GM18909 (cell line): ENCODE data around the gene NGFR.

Experiments
- ATAC-seq: cut with Tn5 transposase; IDR thresholded peaks from one replicate; pipeline ENCODE4 v1.9.1; 2021; ENCODE audit warnings: mild to moderate bottlenecking; ENCODE audit not compliant: unreplicated experiment, poor library complexity

Gene NGFR

DNA sequence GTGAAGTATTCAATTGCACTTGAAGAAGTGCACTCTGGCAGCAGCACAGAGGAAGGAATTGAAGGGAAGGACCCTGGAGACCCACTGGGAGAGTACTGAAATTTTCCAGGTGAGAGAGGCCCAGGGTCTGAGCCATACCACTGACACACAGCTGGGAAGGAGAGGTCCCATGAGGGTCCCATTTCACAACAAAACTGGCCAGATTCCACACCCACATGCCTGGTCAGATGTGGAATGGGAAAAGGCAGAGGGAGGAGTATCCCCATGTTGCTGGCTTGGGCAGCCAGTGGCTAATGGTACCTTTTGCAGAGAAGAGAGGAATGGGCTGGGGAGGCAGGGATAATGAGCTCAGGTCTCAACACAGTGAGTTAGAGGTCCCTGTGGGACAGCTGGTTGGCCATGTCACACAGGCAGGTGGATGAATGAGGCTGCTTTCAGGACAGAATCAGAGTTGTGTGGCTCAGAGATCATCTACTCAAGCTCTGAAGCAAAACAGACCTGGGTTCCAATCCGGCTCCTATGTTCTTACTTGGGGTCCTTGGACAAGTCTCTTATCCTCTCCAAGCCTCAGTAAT is 26.2 kb upstream of the NGFR start:
- ATAC-seq = no peak

DNA sequence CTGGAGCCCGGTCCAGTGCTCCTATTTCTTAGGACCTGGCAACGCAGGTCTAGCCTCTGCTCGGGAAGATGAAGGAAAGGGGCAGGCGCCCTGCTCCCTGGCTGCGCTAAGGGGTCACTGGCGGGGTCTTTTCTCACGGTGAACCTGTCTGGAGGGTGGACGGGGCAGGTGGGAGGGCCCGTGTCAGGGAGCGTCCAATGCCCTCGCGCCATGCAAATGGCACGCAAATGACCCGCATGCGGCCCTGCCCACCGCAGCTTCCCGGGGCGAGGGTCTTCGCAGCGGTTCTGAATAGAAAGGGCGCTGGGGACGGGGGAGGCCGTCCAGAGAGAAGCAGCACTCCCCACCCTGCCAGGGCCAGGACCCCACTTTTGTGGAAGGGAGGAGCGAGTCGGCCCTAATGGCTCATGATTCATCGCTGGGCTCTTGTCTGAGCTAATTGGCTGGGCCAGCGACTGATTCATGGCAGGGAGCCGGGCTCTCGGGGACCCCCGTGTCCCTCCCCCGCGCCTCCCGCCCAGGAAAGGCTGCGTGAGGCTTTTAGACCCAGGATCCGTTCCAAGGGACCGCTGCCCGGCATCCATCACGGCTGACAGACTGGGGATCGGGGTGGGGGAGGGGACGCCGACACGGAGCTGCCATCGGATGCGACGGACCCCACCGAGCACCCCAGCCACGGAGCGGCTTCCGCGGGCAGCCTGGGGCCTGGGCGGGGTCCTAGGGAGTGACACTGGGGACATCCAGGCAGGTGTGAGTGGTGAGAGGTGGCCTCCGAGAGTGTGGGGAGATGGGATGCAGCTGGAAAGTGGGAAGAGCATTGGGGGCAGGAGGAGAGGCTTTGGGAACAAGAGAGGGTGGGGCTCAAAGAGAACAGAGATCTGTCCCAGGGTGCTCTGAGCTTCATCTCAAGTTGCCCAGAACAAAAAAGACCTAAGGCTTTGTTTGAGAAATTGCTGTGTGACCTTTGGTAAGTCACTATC is 25.0 kb upstream of the NGFR start:
- no peak for ATAC-seq

DNA sequence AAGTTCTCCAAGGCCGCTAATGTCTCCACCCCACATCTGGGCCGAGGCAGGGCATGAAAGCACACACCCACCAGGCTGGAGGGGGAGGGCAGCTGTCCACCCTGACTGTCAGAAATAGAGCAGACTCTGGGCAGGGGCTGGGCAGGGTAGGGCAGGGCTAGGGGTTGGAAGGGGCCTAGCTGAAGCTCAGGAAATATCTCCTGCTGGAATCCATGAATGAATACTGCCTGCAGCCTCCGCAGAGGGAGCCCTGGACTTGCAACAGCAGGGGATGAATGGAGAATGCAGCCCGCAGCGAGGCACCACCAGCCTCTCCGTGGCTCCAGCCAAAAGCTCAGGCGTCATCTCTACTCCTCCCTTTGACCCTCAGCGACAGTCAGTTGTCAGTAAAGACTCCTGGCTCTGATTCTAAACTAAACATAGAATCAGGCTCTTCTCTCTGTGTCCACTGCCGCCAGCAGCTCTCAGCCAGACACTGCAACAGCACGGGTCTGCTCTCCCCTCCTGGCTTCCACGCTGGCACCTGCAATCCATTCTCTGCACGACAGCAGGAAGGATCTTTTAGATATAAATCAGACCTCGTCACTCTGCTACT is 23.9 kb upstream of the NGFR start:
- no peak for ATAC-seq

DNA sequence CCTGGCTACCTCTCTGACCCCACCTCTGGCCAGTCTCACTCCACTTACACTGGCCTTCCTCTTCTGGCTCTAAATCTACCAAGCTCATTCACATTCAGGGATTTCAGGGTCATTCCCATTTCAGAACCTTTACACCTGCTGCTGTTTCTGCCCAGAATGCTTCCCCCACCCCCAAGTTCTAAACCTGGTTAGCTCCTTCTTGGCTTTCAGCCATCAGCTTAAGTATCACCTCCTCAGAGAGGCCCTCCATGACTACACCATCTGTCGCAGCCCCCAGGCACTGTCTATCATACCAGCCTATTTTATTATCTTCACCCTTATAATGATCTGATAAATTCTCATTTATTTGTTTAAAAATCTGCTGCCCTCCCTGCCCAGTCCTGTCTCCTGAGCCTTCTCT is 23.3 kb upstream of the NGFR start:
- no peak for ATAC-seq

DNA sequence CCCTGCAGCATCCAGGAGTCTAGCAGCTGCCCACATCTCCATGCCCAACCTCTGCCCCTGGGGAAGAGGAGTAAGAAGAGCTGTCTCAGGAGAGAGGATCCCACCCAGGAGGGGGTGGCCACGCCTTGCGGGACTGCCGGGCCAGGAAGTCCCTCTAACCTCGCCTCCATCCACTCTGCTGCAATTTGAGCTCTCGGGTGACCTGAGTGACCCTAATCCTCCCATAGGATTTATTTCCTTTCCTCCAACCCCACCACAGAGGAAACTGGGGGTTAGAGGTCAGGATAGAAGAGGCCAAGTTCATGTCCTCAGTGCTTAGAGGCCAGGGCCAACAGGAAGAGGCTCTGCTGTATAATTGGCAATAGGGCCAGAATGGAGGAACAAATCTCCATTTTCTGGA is 22.6 kb upstream of the NGFR start:
- ATAC-seq = no peak

DNA sequence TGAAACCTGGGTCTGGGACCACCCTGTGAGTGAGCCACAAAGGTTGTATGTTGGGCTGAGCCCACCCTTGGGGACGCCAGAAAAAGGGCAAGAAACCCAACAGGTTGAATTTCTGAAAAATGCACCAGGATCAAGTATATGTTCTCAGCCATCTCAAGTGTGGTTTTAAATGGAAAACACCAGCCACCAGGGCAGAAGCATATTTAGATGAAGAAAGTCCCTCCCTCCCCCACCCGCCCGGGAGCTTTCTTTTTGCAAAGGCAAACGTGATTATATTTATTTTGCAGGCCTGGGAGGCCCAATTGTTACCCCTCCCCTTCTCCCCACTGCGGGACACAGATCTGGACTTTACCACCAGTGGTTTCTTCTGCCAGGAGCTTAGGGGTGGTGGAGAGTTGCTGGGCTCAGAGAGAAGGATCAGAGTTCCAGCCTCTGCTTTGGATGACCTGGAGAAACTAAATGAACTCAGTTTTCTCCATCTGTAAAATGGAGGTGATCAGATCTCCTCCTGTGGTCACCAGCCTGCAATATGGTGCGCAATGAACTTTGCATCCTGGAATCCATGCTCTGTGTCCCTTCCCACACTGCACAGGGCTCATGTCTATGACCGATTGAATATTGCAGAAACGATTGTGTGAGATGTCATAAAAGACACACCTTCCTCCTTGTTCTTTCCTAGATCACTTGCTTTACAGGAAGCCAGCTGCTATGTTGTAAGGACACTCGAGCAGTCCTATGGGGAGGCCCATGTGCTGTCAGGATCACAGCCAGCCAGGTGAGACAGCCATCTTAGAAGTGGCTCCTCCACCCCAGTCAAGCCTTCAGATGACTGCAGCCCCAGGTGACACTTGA is 21.0 kb upstream of the NGFR start:
- ATAC-seq = no peak

DNA sequence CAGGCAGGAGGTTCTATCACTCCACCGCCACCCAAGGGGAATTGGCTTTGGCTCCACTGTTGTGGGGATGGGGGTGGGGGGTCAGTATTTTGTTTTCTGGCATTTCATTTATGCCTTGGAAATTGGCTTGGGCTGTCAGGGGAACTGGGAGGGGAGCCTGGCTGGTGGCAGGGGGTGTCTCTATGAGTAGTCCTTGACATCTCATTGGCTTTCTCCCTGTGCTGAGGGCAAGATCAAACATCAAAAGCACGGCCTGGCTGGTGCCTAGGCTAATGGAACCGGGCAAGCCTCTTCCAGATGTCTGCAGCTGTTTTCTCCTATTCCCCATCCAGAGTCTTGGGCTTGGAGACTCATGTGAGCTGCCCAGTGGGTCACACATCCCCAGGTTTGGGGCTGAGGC is 17.4 kb upstream of the NGFR start:
- no peak for ATAC-seq

DNA sequence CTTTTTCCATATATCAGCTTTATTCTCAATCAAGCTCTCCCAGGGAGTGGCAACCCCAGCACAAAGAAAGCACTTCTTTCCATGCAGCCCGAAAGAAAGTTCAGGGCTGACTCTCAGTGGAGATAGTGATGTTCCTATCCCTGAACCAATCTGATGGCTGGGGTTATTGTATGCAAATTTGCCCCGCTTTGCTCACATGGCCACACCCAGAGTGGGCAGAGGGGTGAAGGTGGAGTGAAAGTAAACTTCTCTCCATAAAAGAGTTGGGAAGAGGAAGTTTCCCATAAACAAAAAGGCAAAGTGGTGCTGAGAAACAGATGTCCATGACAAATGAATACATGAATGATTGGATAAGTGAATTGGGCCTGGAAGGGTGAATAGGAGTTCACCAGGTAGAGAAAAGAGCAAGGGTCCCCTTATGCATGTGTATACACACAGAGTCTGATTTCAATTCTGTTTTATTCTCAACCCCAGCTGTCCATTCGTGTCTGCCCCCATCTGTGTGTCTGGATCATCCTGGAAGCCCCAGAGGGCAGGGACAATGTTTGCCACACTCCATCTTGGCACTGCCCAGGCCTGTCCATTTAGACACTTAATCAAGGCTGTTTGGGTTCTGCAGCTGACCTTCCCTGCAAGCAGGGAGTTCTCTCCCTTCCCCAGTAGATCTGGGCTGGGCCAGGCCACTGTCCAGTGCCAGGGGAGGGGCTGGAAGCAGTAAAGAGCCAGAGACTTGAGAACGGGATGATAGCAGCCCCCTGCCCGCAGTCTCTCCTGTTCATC is 14.1 kb upstream of the NGFR start:
- no peak for ATAC-seq

DNA sequence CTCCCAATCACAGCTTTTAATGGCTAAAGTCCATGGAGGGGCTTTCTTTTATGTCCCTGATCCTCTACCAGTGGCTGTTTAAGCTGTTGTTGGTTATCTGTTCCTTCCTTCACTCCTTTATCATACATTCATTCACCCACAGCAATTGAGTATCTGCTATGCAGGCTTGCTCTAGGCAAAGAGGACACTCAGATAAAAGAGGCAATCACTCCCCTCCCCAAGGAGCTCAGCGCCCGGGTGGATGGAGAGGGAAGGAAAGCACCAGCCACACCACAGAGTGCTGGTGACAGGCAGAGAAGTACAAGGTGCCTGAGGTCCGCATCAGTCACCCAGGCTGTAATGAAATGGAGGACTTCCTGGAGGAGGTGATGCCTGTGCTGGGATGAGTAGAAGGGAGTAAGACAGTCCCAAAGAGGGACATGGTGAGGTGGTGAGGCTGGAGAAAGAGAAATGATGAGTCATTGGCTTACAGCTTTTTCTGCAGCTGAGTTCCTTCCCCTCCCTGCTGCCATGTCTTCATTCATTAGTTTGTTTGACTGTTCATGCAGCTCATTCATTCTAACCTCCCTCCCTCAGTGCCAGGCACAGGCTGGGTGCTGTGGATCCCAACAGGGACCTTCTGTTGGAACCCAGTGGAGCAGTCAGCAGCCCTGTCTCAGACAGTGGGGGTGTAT is 12.8 kb upstream of the NGFR start:
- no peak for ATAC-seq

DNA sequence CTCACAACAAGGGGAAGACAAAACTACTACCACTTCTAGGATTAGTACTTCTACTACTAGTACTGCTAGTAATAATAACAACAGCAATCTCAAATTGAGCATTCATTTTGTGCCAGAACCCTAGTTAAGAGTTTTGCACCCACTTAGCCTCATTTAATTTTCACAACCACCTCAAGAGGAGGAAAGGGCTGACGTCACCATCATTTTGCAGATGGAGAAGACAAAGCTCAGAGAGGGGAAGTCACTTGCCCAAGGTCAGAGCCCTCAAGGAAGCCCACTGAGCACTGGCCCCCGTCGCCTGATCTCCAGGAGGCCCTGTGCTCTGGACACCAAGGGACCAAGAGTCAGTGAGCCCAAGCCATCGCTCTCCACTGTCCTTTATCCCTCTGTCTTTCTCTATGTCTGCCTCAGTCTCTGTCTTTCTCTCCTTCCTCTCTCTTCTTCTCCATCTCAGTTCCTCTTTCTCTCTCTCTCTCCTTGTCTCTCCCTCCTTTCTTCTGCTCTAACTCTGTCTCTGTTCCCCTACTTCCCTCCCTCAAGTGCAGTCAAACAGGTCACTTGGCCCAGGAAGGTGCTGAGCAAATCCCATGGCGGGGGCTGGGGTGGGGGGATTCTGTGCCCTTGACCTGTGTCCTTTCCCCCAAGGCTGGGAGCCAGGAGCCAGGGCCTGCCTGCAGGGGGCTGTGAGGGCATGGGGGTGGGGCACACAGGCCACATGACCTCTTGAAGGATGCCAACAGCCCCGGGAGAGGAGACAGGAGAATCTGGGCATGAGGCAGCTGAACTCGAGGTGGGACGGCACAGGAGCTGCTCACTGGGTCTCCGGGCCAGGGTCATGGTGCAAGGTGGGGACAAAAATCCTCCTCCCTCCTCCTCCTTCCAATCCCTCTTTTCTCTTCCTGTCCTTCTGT is 11.2 kb upstream of the NGFR start:
- ATAC-seq = no peak

DNA sequence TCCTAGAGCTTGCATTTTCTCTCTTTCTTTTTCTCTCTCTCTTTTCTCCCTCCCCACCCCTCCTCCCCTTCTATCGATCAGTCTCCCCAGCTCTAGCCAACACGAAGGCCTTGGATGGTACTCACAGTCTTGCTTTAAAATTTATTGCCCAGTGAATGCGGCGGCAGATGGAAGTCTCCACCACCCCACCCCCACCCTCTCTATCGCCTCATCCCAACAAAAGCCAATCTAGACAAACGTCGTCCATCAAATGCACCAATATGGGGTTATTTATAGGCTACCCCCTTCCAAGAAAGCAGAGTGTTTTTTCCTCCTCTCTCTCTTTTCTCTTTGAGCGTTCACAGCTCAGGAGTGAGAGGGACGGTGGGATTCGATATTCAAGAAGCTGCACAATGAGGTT is 10.5 kb upstream of the NGFR start:
- no peak for ATAC-seq

DNA sequence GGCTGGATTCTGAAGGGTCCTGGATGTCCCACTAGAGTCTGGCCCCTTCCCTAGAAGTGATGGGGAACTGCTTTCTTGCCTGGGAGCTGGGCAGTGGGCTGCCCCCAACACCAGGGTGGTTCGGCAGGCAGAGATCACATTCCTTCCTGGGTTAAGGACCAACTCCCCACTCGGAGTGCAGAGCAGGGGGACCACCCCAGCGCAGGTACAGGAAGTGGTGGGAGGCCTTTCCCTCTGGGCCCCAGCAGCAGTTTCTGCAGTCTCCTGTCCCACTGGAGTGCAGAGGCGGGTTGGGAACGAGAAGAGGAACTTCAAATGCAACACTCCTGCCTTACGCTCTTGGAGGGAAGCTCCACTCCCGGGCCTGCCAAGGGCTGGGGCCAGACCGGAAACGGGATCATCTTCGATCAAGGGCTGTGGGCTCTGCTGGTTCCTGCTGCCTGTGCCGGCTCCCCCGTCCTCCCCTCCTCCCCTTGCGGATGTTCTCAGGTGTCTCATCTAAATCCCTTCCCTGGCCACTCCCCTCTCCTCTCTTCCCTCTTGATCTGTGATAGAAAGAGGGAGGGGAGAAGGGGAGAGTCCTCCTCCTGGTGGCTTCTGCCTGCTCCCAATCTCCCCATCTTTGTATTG is 9.0 kb upstream of the NGFR start:
- ATAC-seq = no peak

DNA sequence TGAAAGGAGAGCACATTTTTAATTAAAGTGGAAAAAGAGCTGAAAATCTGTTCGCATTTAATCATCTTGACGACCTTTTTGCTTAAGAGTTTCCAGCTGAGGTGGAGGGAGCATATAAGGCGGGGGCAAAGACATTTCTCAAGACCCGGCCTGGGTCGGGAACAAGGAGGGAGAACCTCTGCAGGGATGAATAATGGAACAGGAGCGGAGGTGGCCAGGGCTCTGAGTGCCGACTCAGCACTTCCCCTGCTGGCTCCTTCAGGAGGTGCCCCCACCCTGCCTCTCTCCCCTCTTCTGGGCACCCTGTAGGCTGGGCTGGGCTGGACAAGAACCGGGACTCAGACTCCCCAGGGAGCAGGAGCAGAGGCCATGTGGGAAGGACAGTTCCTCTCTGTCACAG is 7.9 kb upstream of the NGFR start:
- ATAC-seq = no peak

DNA sequence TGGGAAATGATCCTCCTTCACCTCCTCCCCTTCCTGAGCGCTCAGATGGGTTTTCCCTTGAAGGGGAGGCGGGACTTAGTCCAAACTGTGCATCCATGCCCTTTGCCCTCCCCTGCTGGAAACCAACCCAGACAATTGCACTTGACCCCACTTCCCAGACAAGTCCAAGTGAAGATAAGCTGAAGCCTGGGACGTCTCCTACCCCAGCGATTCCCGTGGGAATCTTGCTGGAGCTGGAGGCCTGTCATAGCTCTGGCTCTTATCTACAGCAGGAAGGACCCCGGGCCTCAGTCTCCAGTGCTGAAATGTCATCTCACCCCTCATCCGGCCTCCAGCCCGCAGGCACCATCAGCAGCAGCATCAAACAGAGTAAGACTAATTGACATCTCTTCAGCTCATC is 6.5 kb upstream of the NGFR start:
- ATAC-seq = no peak

DNA sequence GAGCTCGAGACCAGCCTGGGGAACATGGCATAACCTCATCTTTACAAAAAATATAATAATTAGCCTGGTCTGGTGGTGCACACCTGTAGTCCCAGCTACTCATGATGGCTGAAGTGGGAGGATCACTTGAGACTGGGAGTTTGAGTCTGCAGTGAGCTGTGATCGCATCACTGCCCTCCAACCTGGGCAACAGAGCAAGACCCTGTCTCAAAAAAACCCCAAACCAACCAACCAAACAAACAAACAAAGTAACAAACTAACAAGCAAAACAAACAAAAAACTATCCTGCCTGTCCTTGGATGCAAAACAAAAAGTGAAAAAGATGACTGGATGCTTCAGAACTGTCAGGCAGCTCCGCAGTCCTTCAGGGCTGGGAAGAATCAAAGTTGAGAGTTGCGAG is 5.7 kb upstream of the NGFR start:
- ATAC-seq = no peak

DNA sequence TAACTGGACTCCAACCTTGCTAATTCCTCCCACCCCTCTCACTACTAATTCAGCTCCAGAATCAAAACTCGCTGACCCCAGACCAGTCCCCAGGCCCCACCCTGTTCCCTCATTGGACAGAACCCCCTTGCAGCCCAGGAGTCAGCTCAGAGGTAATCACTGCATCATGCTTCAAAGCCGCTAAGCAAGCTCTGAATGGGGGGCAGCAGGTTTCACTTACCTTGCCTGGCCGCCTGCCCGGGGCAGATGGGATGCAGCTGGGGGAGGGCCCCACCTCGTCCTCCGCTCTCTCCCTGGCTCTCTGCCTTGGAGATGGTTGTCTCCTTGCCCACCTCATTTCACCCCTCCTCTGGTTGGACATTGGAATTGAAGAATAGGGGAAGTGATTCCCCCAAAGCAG is 4.8 kb upstream of the NGFR start:
- no peak for ATAC-seq

DNA sequence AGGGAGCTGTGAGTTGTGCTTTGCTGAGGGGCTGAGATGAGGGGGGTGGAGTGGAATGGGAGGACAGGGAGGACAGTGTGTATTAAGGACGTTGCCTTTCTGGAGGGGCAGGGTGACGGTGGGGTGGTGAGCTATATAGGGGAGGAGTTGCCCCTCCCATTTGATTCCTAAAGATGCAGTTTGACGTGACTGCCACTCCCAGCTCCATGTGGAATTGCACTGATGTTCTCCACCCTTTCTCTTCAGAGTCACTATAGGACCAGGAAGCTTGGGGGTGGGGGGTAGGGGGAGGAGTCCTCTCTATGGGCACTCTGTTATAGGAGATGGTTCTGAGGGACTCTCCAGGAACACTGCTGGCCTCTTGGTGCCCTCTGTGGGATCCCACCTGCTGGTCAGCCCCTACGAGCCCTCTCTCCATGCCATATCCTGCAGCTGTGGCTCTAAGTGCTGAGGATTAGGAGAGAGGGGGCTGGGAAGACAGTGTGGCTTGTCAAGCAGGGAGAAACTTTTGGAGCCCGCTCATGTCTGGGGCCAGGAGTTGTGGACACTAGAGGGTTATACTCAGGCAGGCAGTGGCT is 3.8 kb upstream of the NGFR start:
- no peak for ATAC-seq
